Gastroesophageal sphincter (tissue), 4 donors: ENCODE results near the gene NOTCH2. TPM values are rescaled to one million over a fixed set of nuclear protein-coding genes. Genes with fewer than 3 reads are reported as not detected.

Experiments used
- ATAC-seq: fragments of 150-250 bp; one replicate; pipeline ENCODE4 v1.9.1; 2016; ENCODE audit warnings: mild to moderate bottlenecking, moderate library complexity
- H3K27ac ChIP-seq, 4 donors: fragments of 200-600 bp; sonication (generic) in 3 of 4; 1 replicate in 3 of 4; 2 replicates in 1 of 4; pipeline ENCODE4 v1.5.1; 2016 to 2019
- H3K27me3 ChIP-seq: fragments of 200-600 bp; sonication (generic); one replicate; pipeline ENCODE4 v1.5.1; 2019
- H3K36me3 ChIP-seq, 2 donors: fragments of 200-600 bp; sonication (generic); one replicate each; pipeline ENCODE4 v1.5.1; 2019; ENCODE audit warnings: control low read depth in 1 of 2
- H3K4me1 ChIP-seq, 3 donors: fragments of 200-600 bp; sonication (generic); 1 replicate in 2 of 3; 2 replicates in 1 of 3; pipeline ENCODE4 v1.5.1; 2016 to 2019; ENCODE audit warnings: control low read depth in 2 of 3
- H3K4me3 ChIP-seq, 2 donors: fragments of 200-600 bp; sonication (generic); one replicate each; pipeline ENCODE4 v1.5.1; 2019; ENCODE audit warnings: mild to moderate bottlenecking in 1 of 2, moderate library complexity in 1 of 2
- H3K9me3 ChIP-seq, 3 donors: fragments of 200-600 bp; sonication (generic); one replicate each; pipeline ENCODE4 v1.5.1; 2017 to 2019; ENCODE audit warnings: control low read depth in 2 of 3
- EP300 ChIP-seq: sonication (generic); formaldehyde crosslinking; IDR thresholded peaks from one replicate; pipeline ENCODE4 v1.6.1; 2017; ENCODE audit warnings: antibody characterized with exemption, mild to moderate bottlenecking
- POLR2A ChIP-seq, 2 donors: fragments of 450-650 bp; IDR thresholded peaks; one replicate each; pipeline ENCODE4 v1.6.1; 2017; ENCODE audit warnings: antibody characterized with exemption in 2 of 2, mild to moderate bottlenecking in 2 of 2, moderate library complexity in 1 of 2
- POLR2AphosphoS5 ChIP-seq: sonication (generic); formaldehyde crosslinking; IDR thresholded peaks from one replicate; pipeline ENCODE4 v1.6.1; 2017; ENCODE audit warnings: antibody characterized with exemption
- WGBS, 2 donors: methylation state at CpG; one replicate each; pipeline ENCODE4 v1.1.5; 2018; ENCODE audit warnings: low coverage in 1 of 2; 5-methylcytosine and 5-hydroxymethylcytosine counted together
- total RNA-seq, 4 donors: library from RNA; depleted of rRNA; stranded (reverse); fragments of >200 nt; gene quantifications; one replicate each; pipeline ENCODE4 v1.1.0, GENCODE V29; 2016
- TF ChIP-seq, protein P1 (sequence below), 4 experiments: fragments of 200-600 bp in 2 of 4; fragments of 450-650 bp in 2 of 4; sonication (generic) in 1 of 4; IDR thresholded peaks; one replicate each; pipeline ENCODE4 v1.5.1; 2017 to 2019; ENCODE audit warnings: antibody characterized with exemption in 4 of 4, mild to moderate bottlenecking in 2 of 4, moderate library complexity in 2 of 4

Gene NOTCH2
- total RNA-seq, 4 donors from 2014 or later = 79.8 to 150 (median 105) TPM

DNA sequence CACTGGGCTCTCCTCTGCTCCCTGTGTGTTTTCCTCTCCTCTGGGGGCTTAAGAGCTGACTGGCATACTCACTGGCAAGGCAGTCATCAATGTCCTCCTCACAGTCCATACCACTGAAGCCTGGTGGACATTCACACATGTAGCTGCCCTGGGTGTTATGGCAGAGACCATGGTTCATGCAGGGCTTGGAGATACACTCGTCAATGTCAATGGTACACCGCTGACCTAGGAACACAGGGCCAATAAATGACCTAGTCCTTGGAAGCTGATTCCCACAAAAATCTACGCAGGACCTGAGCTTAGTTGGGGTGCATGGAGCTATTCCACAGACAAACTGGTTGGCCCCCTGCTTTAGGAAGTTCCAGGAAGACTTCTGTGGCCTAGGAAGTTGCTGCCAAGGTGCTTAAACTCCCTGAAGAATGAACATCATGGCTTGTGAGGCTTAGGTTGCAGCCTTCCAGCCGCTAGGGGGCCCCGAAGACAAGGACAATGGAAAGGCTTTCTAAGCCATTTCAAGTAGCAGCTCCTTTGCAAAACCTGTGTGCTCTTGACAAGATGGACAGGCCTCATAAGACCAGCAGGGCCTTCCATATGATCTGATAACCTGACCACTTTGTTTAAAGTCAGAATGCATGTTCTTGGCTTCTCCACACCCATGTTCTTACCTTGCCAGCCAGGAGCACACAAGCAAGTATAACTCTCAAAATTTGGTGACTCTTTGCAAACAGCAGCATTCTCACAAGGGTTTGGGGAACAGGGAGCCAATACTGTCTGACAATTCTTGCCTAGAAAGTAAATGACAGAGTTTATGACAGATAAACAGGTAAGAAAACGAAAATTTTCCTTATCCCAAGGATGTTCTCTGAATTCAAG, 120.9 kb downstream of the NOTCH2 start:
- peaks cover 0 to 34% (median 0%) of the 10 kb centered on the region in 3 donors for H3K4me1 ChIP-seq
- peak overlapping the region in 1 of 4 donors; percentile 50 for H3K27ac ChIP-seq
- H3K36me3 ChIP-seq = peaks cover 0 to 61% of the 10 kb centered on the region in 2 donors
- WGBS, 2 donors = 18 to 27% methylated on average over 2 to 4 of the region's 6 CpGs
- peak; percentile 58 for ATAC-seq
- H3K4me3 ChIP-seq = no peak overlapping the region
- no peaks in the 10 kb centered on the region for H3K27me3 ChIP-seq
- no peaks in the 10 kb centered on the region for H3K9me3 ChIP-seq
- TF ChIP-seq EP300 (no peak), POLR2AphosphoS5 (no peak), POLR2A (IDR thresholded peaks at IDR 0.05) (no peak)
- TF ChIP-seq, protein P1, sequence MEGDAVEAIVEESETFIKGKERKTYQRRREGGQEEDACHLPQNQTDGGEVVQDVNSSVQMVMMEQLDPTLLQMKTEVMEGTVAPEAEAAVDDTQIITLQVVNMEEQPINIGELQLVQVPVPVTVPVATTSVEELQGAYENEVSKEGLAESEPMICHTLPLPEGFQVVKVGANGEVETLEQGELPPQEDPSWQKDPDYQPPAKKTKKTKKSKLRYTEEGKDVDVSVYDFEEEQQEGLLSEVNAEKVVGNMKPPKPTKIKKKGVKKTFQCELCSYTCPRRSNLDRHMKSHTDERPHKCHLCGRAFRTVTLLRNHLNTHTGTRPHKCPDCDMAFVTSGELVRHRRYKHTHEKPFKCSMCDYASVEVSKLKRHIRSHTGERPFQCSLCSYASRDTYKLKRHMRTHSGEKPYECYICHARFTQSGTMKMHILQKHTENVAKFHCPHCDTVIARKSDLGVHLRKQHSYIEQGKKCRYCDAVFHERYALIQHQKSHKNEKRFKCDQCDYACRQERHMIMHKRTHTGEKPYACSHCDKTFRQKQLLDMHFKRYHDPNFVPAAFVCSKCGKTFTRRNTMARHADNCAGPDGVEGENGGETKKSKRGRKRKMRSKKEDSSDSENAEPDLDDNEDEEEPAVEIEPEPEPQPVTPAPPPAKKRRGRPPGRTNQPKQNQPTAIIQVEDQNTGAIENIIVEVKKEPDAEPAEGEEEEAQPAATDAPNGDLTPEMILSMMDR (IDR thresholded peaks at IDR 0.05) = peak; percentile 80 to 91 (median 82)

GRCh38 chr1:119947468-119947867, 122.0 kb downstream of the NOTCH2 start:
- H3K27ac ChIP-seq = peak overlapping the region in 2 of 4 donors; percentile 16 to 17
- H3K4me3 ChIP-seq = no peak overlapping the region
- H3K36me3 ChIP-seq = peaks cover 0 to 50% of the 10 kb centered on the region in 2 donors
- TF ChIP-seq, protein P1 (IDR thresholded peaks at IDR 0.05) = no peak
- H3K27me3 ChIP-seq = no peaks in the 10 kb centered on the region
- H3K9me3 ChIP-seq = no peaks in the 10 kb centered on the region
- 37 to 52% methylated on average over 3 of the region's 3 CpGs for WGBS, 2 donors
- ATAC-seq = no peak
- peaks cover 0 to 34% (median 0%) of the 10 kb centered on the region in 3 donors for H3K4me1 ChIP-seq

GRCh38 chr1:119946724-119947123, 122.7 kb downstream of the NOTCH2 start:
- no peak for ATAC-seq
- Histone ChIP-seq H3K4me1 (peaks cover 0 to 34% (median 0%) of the 10 kb centered on the region in 3 donors), H3K27me3 (no peaks in the 10 kb centered on the region), H3K4me3 (no peak overlapping the region), H3K36me3 (peaks cover 0 to 42% of the 10 kb centered on the region in 2 donors), H3K9me3 (no peaks in the 10 kb centered on the region), H3K27ac (peak overlapping the region in 2 of 4 donors; percentile 16 to 50)
- TF ChIP-seq, protein P1 (IDR thresholded peaks at IDR 0.05) = no peak
- no peak for TF ChIP-seq POLR2AphosphoS5
- WGBS, 2 donors = 32% methylated on average over 1 of the region's 1 CpG; no CpG with 5 or more reads in 1 of the 2 donors

DNA sequence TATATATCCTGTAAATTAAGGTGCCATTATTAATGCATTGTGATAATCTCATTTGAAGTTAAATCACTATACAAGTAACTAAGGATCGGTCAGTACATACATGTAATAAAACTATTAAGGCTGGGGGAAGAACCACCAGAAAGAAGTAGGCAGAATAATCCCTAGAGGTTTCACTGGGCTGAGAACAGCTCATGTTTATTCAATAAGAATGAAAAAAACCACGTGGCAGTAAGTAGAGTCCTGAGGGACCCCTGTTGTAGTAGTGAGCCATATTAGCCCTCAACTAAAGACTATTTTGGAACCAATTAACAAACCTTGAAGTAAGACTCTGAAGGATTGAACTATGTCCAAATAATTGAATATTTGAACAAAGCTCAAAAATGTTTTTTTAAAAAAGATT, 126.2 kb downstream of the NOTCH2 start:
- no peaks in the 10 kb centered on the region for H3K27me3 ChIP-seq
- ATAC-seq = no peak
- peaks cover 0 to 26% (median 0%) of the 10 kb centered on the region in 3 donors for H3K4me1 ChIP-seq
- H3K9me3 ChIP-seq = no peaks in the 10 kb centered on the region
- H3K36me3 ChIP-seq = peaks cover 4 to 41% of the 10 kb centered on the region in 2 donors
- WGBS, 2 donors = 57 to 68% methylated on average over 1 to 2 of the region's 2 CpGs
- TF ChIP-seq EP300 (no peak), POLR2A (IDR thresholded peaks at IDR 0.05) (no peak), POLR2AphosphoS5 (no peak)
- TF ChIP-seq, protein P1 (IDR thresholded peaks at IDR 0.05) = no peak
- H3K4me3 ChIP-seq = no peak overlapping the region
- H3K27ac ChIP-seq = no peak overlapping the region

DNA sequence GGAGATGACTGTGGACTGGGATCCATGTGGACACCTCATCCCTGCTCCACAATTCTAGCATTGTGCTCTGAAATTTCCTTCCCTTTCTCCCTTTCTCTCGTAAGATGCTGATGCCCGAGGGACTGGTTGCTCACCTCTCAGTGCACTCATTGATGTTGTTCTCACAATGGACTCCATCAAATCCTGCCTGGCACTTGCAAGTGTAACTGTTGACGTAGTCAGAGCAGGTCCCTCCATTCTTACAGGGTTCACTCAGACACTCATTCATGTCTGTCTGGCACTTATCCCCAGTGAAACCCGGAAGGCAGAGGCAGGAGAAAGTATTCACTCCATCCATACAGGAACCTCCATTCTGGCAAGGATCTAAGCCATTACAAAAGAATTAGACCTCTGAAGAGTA, 128.1 kb downstream of the NOTCH2 start:
- Histone ChIP-seq H3K9me3 (no peaks in the 10 kb centered on the region), H3K27me3 (no peaks in the 10 kb centered on the region), H3K27ac (no peak overlapping the region), H3K4me3 (no peak overlapping the region), H3K36me3 (peaks cover 9 to 52% of the 10 kb centered on the region in 2 donors), H3K4me1 (peaks cover 0 to 15% (median 0%) of the 10 kb centered on the region in 3 donors)
- 74 to 86% methylated on average over 2 to 4 of the region's 4 CpGs for WGBS, 2 donors
- TF ChIP-seq, protein P1 (IDR thresholded peaks at IDR 0.05) = no peak
- TF ChIP-seq POLR2A (IDR thresholded peaks at IDR 0.05) (no peak), EP300 (no peak), POLR2AphosphoS5 (no peak)
- no peak for ATAC-seq
